IPS-18a (cell line): ENCODE measurements around the gene KLF13.

ENCODE experiments used
- H3K27ac ChIP-seq: one replicate; pipeline ENCODE4 v1.5.1; 2013; ENCODE audit warnings: low read length
- H3K27me3 ChIP-seq: one replicate; pipeline ENCODE4 v1.6.1; 2013; ENCODE audit warnings: mild to moderate bottlenecking, low read length; ENCODE audit not compliant: control insufficient read depth, insufficient read depth
- H3K36me3 ChIP-seq: one replicate; pipeline ENCODE4 v1.6.1; 2013; ENCODE audit warnings: low read depth, low read length; ENCODE audit not compliant: control insufficient read depth
- H3K4me1 ChIP-seq: one replicate; pipeline ENCODE4 v1.6.1; 2013; ENCODE audit warnings: low read depth, low read length; ENCODE audit not compliant: control insufficient read depth
- H3K4me3 ChIP-seq: one replicate; pipeline ENCODE4 v1.5.1; 2013; ENCODE audit warnings: low read length
- H3K9ac ChIP-seq: one replicate; pipeline ENCODE4 v1.6.1; 2013; ENCODE audit warnings: mild to moderate bottlenecking, low read length, moderate library complexity
- H3K9me3 ChIP-seq: one replicate; pipeline ENCODE4 v1.6.1; 2013; ENCODE audit warnings: low read depth, low read length; ENCODE audit not compliant: control insufficient read depth

The KLF13 gene

GRCh38 chr15:31292391-31293015, 34.1 kb upstream of the KLF13 start:
- Histone ChIP-seq H3K36me3 (no peaks in the 10 kb centered on the region), H3K4me3 (no peak overlapping the region), H3K9ac (no peak overlapping the region), H3K27ac (no peak overlapping the region), H3K27me3 (no peaks in the 10 kb centered on the region), H3K4me1 (peaks cover 19% of the 10 kb centered on the region), H3K9me3 (no peaks in the 10 kb centered on the region)

- no peak overlapping the region for H3K4me3 ChIP-seq
- H3K27ac ChIP-seq: no peak overlapping the region
- no peaks in the 10 kb centered on the region for H3K36me3 ChIP-seq
Observed at GRCh38 chr15:31293655-31294054, 33.0 kb upstream of the KLF13 start.

DNA sequence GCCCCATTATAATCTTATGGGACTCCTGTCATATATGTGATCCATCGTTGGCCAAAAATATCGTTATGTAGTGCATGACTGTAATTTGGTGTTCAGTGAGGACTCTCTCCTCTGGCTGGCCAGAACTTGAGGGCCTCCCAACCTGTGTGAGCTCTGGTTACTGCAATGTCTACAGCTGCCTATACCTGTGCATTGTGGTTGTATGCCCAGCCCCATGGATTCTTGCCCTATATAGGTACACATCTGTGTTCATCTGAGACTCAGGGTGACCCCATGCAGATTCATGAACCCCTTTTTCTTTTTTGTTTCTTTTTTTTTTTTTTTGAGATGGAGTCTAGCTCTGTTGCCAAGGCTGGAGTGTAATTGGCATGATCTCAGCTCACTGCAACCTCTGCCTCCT, 32.6 kb upstream of the KLF13 start:
- Histone ChIP-seq H3K27ac (no peak overlapping the region), H3K9me3 (no peaks in the 10 kb centered on the region), H3K4me1 (peaks cover 19% of the 10 kb centered on the region), H3K9ac (no peak overlapping the region), H3K27me3 (no peaks in the 10 kb centered on the region), H3K4me3 (no peak overlapping the region), H3K36me3 (no peaks in the 10 kb centered on the region)

More at GRCh38 chr15:31293655-31294054, 33.0 kb upstream of the KLF13 start:
- Histone ChIP-seq H3K9me3 (no peaks in the 10 kb centered on the region), H3K4me1 (peaks cover 19% of the 10 kb centered on the region), H3K9ac (no peak overlapping the region), H3K27me3 (no peaks in the 10 kb centered on the region)

- H3K9me3 ChIP-seq: no peaks in the 10 kb centered on the region
- peaks cover 19% of the 10 kb centered on the region for H3K4me1 ChIP-seq
- H3K27ac ChIP-seq: no peak overlapping the region
- no peak overlapping the region for H3K9ac ChIP-seq
- H3K4me3 ChIP-seq: no peak overlapping the region
- no peaks in the 10 kb centered on the region for H3K27me3 ChIP-seq
- H3K36me3 ChIP-seq: no peaks in the 10 kb centered on the region
Observed at GRCh38 chr15:31295658-31296057, 31.0 kb upstream of the KLF13 start.

DNA sequence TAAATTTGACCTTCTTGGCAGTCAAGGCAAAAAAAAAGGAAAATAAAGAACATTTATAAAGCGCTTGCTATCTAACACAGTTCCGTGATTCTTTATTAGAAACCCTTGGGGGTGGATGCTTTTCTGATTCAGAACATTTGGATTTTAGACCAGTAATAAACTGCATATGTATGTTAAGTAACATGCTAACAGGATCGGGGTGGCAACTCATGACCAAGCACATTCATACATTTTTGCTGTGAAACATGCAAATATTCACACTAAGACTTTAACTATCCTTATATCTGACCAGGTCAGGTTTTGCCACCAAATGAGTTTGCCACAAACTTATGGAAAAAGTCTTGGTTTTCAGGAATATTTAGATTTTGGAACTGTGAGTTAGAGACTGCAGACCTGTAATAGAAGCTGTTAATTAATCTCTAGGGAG, 30.4 kb upstream of the KLF13 start:
- Histone ChIP-seq H3K4me3 (no peak overlapping the region), H3K4me1 (peaks cover 21% of the 10 kb centered on the region), H3K27ac (no peak overlapping the region), H3K9me3 (no peaks in the 10 kb centered on the region), H3K36me3 (no peaks in the 10 kb centered on the region), H3K9ac (no peak overlapping the region), H3K27me3 (no peaks in the 10 kb centered on the region)

DNA sequence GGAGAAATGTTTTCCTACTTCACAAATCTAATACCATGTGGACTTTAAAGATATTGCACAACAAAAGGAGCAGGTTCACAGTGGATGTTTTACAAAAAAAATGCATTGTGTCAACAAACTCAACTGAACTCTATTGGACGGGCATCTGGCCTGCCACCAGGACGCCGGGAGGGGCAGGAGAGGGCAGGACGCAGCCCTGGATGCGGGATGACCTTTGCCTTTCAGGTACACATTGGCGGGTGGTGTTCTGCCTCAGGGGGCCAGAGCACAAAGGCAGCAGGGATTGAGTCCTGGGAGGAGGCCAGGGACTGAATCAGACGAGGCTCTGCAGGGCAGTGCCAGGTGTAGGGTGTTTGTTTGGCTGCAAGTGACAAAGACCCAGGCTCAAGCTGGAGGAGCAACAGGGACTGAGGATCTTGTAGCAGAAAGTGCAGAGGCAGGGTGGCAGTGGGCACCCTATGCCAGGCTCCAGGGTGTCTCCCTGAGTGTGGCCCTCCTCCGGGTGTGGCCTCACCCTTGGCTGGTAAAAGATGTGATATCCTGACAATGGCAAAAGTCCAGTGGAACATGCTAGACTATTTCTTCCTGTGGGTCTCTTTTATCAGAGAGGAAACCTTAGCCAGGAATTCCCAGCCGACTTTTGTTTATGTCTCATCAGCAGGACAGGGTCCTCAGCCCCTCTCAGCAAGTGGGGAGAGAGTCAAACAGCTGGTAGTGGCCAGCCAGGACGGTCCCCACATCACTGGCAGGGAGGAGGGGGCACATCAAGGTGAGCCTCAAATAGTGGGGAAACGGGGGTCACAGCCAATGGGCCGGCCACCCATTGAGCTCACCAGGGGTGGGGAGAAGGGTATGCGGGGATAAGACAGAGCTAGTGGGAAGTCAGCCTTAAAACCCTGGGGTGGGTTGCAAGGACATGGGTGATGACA, 29.7 kb upstream of the KLF13 start:
- no peak overlapping the region for H3K27ac ChIP-seq
- H3K27me3 ChIP-seq: no peaks in the 10 kb centered on the region
- H3K4me1 ChIP-seq: peaks cover 25% of the 10 kb centered on the region
- H3K9me3 ChIP-seq: no peaks in the 10 kb centered on the region
- H3K4me3 ChIP-seq: no peak overlapping the region
- no peak overlapping the region for H3K9ac ChIP-seq
- no peaks in the 10 kb centered on the region for H3K36me3 ChIP-seq

- H3K9ac ChIP-seq: no peak overlapping the region
- peaks cover 27% of the 10 kb centered on the region for H3K4me1 ChIP-seq
- no peaks in the 10 kb centered on the region for H3K9me3 ChIP-seq
- no peaks in the 10 kb centered on the region for H3K27me3 ChIP-seq
- no peaks in the 10 kb centered on the region for H3K36me3 ChIP-seq
- H3K4me3 ChIP-seq: no peak overlapping the region
- H3K27ac ChIP-seq: no peak overlapping the region
Observed at GRCh38 chr15:31297575-31298456, 28.8 kb upstream of the KLF13 start.

DNA sequence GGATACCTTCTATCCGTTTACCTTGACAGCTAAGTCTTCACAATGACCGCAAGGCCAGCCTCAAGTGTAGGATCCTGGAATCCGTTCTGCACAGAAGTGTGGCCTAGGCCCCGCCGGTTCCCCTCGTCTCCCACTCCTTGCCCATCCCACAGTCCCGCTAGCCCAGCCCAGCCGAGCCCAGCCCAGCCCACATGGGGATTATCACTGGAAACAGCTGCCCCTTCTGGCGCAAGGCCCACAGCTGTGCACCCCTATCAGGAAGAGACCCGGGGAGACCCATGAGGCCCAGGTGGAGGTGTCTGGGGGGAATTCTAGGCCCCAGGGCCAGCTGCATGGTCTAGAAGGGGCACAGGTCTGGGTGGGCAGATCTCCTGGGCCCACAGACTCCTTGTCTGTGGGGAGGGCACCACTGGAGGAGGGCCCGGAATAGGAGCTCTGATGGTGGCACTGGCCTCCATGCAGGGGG, 27.9 kb upstream of the KLF13 start:
- H3K4me1 ChIP-seq: peaks cover 34% of the 10 kb centered on the region
- H3K9me3 ChIP-seq: no peaks in the 10 kb centered on the region
- H3K27me3 ChIP-seq: no peaks in the 10 kb centered on the region
- no peak overlapping the region for H3K9ac ChIP-seq
- no peak overlapping the region for H3K27ac ChIP-seq
- H3K36me3 ChIP-seq: no peaks in the 10 kb centered on the region
- H3K4me3 ChIP-seq: no peak overlapping the region

- Histone ChIP-seq H3K9me3 (no peaks in the 10 kb centered on the region), H3K9ac (no peak overlapping the region), H3K4me1 (peaks cover 41% of the 10 kb centered on the region), H3K36me3 (no peaks in the 10 kb centered on the region), H3K4me3 (no peak overlapping the region), H3K27ac (no peak overlapping the region), H3K27me3 (no peaks in the 10 kb centered on the region)
Observed at GRCh38 chr15:31300208-31300661, 26.4 kb upstream of the KLF13 start.

DNA sequence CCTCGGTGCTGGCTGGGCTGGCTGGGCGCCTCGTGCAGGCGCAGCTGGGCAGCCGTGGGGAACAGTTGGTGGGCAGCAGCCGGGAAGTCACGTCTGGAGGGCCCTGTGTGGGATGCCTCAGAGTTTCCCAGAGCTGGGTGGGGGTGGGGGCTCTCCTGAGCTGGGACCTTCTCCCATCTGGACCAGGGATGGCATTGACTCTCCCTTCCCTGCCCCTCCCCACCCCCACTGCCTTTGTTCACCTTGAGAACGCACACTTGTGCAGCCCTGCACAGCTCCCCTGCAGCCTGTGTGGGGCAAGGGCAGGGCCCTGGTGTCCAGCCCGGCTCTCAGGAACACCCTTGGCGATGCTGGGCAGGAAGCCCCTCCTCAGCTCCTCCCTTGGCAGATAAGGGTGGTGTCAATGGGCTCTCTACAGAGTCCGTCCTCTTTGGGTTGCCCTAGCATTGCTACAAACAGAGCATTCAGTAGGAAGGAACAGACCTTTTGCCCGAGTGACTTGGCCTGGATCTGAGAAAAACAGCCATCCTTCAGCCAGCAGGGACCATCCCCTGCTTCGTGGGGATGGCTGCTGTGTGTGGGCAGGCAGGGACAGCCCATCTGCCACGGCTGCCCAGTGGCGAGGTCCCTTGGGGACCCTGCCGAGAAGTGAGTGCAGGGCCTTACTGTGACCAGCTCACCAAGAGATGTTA, 25.5 kb upstream of the KLF13 start:
- no peak overlapping the region for H3K27ac ChIP-seq
- no peaks in the 10 kb centered on the region for H3K36me3 ChIP-seq
- no peak overlapping the region for H3K4me3 ChIP-seq
- H3K27me3 ChIP-seq: no peaks in the 10 kb centered on the region
- H3K9me3 ChIP-seq: no peaks in the 10 kb centered on the region
- no peak overlapping the region for H3K9ac ChIP-seq
- H3K4me1 ChIP-seq: peaks cover 49% of the 10 kb centered on the region

DNA sequence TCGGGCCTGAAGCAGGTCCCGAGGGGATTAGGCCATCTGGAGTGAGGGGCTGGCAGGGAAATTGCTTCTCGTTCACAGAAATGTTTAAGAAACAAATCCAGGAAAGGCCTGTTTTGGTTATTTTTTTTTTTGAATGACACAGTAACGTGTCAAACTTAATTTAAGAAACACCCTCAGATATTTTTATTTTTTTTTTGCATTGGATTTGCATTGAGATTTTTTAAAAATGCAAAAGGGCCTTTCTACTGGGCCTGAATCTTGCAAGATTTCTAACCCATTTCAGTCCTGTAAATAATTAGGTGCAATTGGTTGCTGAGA, 25.0 kb upstream of the KLF13 start:
- no peak overlapping the region for H3K4me3 ChIP-seq
- peaks cover 47% of the 10 kb centered on the region for H3K4me1 ChIP-seq
- no peak overlapping the region for H3K27ac ChIP-seq
- no peaks in the 10 kb centered on the region for H3K36me3 ChIP-seq
- H3K27me3 ChIP-seq: no peaks in the 10 kb centered on the region
- no peak overlapping the region for H3K9ac ChIP-seq
- no peaks in the 10 kb centered on the region for H3K9me3 ChIP-seq
